SKM-1 (cell line): Measurements from ENCODE around the gene NUP88.

Experiments
- DNase-seq: peaks from one replicate; lab custom pipeline; 2025; ENCODE audit not compliant: unreplicated experiment; lab: John Stamatoyannopoulos, UW

The NUP88 gene

DNA sequence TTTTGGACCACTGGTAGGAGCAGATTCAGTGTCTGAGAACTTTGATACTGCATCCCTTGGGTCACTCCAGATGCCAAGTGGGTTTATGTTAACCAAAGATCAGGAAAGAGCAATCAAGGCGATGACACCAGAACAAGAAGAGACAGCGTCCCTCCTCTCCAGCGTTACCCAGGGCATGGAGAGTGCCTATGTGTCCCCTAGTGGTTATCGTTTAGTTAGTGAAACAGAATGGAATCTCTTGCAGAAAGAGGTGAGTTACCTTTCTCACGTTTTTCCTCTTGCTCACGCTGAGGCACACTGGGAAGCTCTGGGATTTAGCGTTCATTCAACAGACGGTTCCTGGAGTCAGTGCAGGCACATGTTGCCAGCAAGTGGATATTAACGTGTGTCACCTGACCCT, 58.0 kb downstream of the NUP88 start:
- DNase-seq, result no peak

- DNase-seq, result no peak
Measured at GRCh38 chr17:5355421-5356129, 63.9 kb downstream of the NUP88 start.

- no peak for DNase-seq
Measured at GRCh38 chr17:5354886-5355415, 64.5 kb downstream of the NUP88 start.

DNA sequence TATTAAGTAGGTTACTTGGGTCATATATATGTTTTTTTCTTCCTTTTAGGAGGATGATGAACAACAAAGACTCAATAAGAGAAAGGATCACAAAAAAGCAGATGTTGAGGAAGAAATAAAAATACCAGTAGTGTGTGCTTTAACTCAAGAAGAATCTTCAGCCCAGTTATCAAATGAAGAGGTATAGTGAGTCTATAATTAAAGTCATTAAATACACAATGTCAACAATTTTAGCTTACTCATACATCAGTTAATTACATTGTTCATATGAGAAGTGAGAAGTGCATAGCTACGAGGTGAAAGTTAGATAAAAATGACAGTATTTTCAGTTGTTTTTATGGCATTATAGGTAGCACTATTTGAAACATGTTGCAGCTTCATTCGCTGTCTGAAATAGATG, 65.2 kb downstream of the NUP88 start:
- no peak for DNase-seq

- no peak for DNase-seq
Measured at GRCh38 chr17:5352681-5353289, 66.7 kb downstream of the NUP88 start.

DNA sequence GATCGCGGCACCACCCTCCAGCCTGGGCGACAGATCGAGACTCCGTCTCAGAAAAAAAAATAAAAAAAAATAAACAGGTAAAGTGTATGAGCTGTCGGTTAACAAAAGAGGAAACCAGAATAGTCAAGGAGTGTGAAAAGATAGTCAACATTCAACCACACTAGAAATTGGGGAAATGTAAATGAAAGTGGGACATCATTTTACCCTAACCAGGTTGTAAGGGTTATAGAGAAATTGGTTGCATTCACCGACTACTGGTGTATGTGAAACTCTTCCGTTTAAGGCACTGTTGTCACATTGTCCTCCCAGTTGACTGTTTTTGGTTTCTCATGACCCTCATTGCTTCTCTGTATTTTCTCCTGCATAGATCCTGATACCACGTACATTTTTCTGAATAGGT, 74.5 kb downstream of the NUP88 start:
- DNase-seq, result no peak
